GM21825 (cell line): ENCODE measurements around the gene MRRF.
"Not testable (repeated sequence)": the region's sequence is repeated elsewhere in the genome, so short reads cannot be mapped to it uniquely, and the experiment has no call there.

Experiments used
- ATAC-seq: cut with Tn5 transposase; IDR thresholded peaks from one replicate; pipeline ENCODE4 v1.9.1; 2021; ENCODE audit warnings: mild to moderate bottlenecking, moderate library complexity; ENCODE audit not compliant: unreplicated experiment

MRRF gene

DNA sequence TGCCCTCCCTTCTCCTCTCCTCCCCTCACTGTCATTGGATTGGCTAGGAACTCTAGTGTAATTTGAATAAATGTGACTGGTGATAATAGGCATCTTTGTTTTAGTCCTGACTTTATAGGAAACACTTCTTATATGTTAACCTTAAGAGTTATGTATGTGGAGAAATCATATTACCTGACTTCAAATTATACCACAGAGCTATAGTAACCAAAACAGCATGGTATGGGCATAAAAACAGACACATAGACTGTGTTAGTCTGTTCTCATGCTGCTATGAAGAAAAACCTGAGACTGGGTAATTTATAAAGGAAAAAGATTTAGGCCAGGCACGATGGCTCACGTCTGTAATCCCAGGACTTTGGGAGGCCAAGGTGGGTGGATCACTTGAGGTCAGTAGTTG is 9.4 kb downstream of the MRRF start:
- no peak for ATAC-seq

DNA sequence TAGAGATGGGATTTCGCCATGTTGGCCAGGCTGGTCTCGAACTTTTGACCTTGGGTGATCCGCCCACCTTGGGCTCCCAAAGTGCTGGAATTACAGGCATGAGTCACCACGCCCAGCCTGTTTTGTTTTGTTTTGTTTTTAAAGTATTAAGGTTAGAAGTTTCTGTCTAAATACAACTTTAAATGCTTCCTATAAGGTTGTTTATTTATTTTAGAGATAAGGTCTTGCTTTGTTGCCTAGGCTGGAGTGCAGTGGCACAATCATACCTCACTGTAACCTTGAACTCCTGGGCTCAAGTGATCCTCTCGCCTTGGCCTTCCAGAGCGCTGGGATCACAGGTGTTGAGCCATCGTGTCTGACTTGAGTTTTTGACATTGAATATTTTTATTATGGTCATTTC is 11.4 kb downstream of the MRRF start:
- no peak for ATAC-seq

DNA sequence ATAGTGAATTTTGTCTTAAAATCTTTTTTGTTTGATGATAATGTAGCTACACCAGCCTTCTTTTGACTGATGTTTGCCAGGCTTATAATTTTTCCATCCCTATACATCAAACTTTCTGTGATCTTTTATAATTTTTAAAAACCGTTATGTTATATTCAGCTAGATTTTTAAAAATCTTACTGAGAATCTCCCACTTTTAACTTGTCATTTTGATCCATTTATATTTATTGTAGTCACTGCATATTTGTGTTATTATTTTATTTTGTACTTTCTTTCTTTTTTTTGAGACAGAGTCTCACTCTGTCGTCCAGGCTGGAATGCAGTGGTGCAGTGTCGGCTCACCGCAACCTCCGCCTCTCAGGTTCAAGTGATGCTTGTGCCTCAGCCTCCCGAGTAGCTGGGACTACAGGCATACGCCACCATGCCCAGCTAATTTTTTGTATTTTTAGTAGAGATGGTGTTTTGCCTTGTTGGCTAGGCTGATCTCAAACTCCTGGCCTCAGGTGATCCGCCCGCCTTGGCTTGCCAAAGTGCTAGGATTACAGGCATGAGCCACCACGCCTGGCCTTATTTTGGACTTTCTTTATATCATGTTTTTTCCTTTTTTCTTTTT is 12.7 kb downstream of the MRRF start:
- no peak for ATAC-seq

DNA sequence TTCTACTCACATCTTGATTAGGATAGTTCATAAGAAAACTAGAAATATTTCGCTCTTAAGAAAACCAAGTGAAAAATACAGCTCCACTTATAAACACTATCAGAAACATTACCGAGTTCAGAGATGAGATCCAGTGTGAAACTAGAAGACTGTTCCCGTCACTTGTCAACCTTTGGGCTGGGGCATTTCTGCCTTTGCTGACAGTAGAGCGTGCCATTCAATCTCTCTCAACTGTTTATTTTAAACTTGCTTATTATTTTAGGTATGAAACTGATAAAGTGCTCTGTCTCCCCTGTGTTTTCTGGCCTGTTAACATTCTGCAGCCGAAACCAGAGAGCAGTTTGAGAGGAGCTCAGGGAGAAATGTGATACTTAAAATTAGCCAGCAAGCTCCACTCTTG is 16.7 kb downstream of the MRRF start:
- no peak for ATAC-seq

DNA sequence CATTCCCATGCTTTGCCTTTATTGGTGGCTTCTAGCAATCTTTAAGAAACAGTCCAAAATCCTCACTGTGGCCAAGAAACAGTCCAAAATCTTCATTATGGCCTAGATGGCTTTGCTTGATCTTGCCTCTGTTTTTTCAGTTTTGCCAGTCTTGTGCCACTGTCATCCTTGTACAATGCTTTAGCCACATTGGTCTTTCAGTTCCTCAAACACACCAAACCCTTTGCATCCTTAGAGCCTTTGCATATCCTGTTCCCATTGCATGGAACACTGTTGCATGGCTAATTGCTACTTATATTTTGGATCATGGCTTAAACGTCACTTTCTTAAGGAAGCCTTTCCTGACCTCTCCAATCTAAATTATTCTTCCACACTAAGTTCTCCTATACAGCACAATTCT is 22.1 kb downstream of the MRRF start:
- ATAC-seq, result peak; percentile 63

DNA sequence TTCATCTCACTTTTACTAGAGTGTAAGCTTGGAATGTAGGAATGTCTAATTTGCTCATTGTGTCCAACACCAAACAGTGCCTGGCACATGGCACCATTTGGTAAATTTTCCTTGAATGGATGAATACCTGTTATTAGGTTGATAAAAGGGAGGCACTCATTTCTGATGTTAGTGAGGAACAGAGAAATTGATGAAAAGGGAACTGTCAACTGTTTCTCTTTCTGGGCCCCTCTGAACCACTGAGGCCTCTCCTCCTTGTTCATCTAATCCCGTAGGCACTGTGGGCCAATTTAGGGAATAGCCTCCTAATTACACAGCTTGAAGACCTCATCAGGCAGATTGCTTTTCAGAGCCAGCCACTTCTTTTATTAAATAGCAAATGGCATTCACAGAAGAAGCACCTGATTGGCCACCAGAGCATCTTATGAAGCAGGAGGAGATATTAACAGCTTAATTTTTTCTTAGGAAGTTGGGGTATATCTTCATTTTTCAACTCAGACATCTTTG is 22.6 kb downstream of the MRRF start:
- no peak for ATAC-seq

DNA sequence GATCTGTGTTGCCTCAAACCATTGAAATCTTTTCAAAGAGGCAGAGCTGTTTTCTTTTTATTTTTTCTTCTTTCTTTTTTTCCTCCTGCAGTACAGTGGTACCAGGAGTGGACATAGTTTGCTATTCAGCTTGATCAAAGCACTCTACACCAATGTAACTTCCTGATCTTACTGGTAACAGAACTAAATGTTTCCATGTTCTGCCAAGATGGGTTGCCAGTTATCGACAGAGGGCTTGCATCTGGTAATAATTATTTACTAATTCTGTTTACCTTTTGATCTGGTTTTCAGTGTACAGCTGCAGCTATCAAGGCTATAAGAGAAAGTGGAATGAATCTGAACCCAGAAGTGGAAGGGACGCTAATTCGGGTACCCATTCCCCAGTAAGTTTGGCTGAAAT is 26.8 kb downstream of the MRRF start:
- no peak for ATAC-seq

DNA sequence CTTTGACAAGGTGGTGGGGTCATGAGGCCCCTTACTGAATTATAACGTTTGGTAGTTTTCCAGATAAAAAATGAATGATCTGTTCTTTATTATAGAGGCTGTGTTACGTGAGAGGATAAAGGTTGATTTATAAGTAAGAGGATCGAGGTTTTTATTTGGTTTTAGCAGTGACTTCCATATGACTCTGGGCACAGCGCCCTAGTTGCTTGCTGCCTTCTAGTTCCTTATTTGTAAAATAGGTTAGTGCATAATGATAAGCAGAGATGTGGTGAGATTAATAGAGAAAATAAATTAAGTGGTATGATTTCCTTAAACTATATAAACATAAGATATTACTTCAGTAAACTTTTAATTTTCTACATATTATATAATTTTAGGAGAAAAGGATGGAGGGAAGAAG is 29.8 kb downstream of the MRRF start:
- ATAC-seq, result no peak

DNA sequence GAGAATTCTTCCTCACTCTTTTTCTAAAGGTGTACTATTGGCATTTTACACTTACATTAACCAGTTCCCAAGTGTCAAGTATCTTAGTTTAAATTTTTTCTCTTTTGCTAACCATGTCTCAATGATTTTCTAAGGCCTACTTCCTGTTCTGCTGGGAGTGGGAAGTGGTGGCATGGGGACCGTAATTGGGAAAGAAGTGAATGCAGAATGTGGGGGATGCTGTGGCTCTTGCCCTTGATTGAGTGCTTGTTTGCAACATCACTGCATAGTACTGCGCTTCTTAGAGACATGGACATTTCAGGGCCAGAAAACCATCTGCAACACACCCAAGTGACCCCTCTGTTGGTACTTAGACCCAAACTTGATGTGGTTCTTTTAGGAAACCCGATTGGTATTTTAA is 32.8 kb downstream of the MRRF start:
- no peak for ATAC-seq

DNA sequence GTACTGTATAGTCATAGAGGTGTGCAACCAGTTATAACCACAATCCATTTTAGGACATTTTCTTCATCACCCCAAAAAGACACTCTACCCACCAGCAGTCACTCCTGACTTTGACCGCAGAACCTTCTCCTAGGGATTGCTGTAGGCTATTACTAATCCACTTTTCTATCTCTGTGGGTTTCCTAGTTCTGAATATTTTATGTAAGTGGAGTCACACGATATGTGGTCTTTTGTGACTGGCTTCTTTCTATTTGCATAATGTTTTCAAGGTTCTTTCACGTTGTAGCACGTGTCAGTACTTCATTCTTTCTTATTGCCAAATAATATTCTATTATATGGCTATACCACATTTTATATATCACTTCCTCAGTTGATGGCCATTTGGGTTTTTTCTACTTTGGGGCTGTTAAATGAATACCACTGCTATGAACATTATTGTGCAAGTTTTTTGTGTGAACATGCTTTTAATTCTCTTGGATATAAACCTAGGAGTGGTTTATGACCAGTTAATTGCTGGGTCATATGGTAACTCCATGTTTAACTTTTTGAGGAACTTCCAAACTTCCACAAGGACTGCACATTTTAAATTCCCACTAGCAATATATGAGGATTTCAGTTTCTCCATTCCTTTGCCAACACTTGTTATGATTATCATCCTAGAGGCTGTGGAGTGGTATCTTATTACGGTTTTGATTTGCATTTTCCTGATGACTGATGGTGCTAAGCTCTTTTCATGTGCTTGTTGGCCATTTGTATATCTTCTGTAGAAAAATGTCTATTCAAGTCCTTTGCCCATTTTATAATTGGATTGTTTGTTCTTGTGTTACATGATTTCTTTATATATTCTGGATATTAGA is 37.8 kb downstream of the MRRF start:
- ATAC-seq, result no peak

DNA sequence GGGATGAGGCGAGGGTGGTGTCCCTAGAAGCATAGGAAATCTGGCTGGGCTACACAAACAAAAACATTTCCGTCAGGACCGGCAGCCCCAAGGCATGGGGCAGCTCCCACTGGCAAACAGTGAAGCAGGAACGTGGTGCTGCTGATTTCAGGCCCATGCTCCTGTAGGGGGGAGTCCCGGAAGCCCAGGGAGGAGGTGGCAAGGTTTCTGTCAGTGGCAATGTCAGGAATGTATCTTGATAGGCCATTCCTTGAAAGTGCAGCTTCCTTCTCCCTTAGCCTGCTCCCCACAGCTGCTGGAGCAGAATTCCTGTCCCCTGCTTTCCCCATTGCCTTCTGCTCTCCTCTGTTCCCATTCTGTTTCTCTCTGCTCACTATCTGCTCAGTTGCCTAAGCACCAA is 42.4 kb downstream of the MRRF start:
- no peak for ATAC-seq

DNA sequence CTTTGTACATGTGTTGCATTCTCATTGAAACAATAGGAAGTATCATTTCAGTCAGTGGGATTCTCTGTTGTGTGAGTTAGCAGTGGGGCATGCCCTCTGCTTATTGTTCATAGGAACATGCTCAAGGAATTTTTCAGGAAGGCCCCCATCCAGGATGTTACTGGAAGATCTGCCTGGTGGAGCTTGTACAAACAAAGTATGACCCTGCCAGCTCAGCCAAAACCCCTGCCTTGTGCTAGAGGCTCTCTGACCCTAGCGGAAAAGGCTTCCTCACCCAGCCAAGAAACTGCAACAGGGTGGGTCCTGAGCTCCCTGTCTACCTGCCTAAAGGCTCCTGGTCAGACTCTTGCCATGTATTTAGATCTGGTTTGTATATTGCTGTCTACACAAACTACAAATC is 43.2 kb downstream of the MRRF start:
- no peak for ATAC-seq

DNA sequence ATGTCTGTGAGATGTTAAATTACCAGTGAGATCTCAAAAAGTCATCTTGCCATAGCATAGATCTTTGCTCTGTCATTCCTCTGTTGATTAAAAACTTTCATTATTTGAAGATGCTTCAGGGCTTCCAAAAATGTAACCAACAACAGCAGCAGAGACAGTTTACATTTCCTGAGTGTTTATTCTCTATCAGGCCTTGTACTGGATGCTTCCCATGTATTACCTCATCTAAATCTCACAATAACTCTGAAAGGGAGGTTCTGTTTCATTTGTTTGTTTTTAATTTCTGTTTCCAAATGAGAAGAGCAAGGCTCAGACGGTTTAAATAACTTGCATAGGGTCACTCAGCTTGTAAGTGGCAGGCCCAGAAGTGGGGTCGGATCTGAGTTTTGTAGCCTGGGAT is 45.2 kb downstream of the MRRF start:
- no peak for ATAC-seq

DNA sequence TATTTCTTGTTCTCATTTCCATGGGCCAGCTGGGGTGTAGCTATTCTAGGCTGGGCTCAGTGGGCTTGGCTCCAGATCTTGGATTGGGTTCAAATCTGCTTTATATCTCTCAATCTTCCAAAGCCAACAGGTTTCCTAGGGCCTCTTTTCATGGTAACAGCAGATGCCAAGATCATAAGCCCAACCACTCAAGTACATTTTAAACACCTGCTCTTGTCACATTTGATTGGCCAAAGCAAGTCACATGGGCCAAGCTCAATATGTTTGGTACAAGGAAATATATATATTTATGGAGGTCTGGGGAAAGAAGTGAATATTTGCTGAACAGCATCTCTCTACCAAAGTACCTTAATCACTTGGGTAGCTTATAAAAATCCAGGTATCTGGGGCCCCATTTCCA is 49.5 kb downstream of the MRRF start:
- no peak for ATAC-seq

DNA sequence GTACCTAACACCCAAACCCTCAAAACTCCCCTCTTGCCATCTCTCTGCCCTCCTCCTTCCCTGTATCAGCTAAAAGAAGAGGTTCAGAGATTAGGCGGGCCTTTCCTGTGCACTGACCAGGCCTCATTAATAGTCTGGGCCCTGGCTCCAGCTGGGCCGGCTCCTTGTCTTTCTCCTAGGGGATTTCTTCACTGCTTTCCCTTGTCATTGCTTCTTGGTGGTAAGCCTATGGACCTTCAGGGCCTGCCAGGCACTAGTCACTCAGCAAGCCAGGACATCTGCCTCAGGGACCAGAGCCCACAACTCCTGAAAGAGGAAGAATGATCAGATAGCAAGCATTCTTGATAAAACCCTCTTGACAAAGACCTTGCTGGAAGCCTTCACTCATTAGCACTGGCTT is 50.9 kb downstream of the MRRF start:
- no peak for ATAC-seq

DNA sequence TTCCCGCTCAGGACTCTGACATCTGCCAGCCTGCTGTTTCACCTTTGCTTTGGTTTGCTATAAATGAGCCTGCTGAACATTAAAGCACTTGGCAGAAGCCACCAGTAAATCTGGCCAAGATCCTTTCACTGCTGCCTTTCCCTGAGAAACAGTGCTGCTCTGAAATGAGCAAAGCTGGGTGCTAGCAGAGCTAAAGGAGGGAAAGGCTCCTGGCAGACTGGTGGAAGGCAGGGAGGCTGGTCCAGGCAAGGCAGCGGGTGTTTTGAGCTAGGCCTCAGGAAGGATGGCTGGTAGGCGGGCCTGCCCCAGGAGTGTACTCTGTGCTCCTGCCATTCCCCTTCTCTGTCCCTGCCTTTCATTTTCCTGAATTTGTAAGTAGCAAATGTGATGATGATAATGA is 53.6 kb downstream of the MRRF start:
- no peak for ATAC-seq

DNA sequence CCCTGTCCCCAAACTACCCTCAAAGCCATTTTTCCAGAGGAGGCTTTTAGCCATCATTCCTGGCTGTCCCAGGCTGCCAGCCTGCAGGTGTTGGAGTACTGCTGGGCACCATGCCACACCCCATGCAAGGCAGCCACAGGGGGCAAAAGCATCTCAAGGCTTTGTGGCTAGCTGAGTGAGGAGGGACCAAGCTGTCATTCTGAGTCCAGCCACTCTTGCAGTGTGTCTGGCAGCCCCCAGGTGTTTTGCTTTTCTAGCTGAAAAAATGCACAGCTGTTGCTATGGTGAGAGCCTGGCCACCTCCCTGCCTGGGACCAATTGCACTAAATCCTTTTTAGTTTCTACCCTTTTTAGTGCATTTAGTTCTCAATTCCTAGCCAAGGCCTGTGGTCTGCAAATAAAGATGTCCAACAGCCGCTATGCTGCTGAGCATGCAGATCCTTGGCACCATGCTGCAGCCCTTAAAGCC is 55.8 kb downstream of the MRRF start:
- no peak for ATAC-seq

DNA sequence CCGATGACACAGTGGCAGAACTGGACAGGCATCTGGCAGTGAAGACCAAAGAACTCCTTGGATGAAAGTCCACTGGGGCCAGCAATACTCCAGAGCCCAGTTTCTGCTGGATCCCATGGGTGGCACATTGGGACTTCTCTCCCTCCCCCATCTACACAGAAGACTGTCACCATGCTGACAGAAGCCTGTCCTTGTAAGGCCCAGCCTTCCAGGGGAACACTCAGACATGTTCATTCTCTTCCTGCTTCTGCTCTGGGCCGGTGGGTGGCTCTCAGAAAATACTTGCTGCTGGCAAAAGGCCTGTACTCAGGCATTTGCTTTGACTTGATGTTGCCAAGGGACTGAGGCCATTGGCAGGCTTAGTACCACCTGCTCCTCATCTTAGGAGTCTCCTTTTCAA is 57.9 kb downstream of the MRRF start:
- ATAC-seq, result no peak

DNA sequence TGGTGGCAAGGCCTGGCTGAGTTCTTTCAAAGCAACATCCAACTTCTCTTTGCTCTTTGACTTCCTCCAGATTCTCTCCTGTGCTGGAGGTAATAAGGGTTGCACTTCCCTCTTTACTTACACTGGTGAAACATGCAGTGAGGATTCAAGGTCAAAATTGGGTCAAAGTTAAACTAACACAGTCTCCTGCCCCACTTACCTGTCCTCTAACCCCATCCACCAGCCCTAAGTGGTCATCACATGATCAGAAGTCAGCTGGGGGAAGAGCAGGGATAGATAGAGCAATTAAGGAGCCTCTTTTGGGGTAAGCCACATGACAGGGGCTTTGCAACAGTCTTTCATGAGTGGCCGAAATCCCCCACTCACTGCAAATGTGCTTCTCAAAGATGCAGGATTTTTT is 60.0 kb downstream of the MRRF start:
- not testable (repeated sequence) for ATAC-seq

DNA sequence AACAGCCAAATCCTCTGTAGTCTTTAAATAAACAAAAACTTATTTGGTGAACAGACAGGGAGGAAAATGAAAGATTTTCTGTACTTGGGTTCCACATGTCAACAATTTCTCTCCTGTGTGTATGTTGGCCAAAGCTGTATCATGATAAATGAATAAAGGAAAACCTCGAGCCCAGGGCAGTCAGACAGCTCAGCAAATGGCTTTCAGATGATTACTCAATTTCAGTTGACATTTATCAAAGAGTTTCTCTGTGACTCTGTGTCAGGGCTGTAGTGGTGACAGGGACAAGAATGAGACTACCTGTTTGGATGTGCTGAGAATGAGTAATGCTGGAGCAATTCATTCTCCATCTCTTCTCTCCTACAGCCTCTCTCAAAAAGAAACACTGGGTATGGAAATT is 60.4 kb downstream of the MRRF start:
- no peak for ATAC-seq

DNA sequence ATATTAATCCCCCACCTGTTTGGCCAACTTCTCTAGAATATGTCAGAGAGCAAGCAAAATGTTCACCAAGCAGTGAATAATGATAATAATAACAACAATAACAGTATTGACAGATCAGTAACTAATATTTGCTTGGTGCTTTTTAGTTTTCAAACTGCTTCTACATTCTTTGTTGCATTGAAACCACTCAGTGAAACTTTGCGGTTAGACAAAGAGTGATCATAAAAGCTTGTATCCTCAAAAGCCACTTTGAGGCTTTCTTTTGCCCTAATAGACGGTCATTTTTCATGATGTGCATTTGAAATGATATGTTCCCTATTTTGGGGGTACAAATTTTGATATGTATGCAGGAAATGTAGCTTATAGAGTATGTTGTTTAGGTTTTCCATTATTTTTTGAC is 62.5 kb downstream of the MRRF start:
- no peak for ATAC-seq

DNA sequence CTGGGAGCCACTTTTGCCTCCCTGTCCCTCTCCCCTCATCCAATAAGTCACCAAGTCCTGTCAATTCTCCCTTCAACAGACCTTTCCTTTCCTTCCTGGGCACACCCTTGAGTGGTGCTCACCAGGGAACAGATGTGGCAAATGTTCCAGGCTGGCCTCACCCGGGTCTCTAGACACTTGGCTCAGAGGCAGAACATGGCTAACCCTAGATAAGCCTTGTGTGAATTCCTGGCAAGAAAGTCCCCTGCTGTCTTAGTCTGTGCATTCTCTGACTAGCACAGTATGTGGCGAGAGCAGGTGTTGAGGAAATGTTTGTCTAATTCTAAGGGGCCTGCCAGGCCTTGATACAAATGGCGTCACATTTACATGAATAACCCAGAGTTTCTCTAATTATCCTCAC is 64.9 kb downstream of the MRRF start:
- no peak for ATAC-seq
